GM12878 (cell line): Measurements from ENCODE around the gene OSBPL2. TPM values are rescaled to one million over a fixed set of nuclear protein-coding genes. Genes with fewer than 3 reads are reported as not detected.

Experiments
- BRCA1 ChIP-seq: IDR thresholded peaks from 2 replicates; pipeline ENCODE4 v1.6.1; 2011; ENCODE audit warnings: low read depth, low read length, improper control_type of control experiment
- CHD2 ChIP-seq: IDR thresholded peaks from 2 replicates; pipeline ENCODE4 v1.6.1; 2011; ENCODE audit warnings: low read depth, low read length, improper control_type of control experiment, borderline replicate concordance
- GABPA ChIP-seq: IDR thresholded peaks from 2 replicates; pipeline ENCODE4 v1.6.1; 2014; ENCODE audit warnings: antibody characterized with exemption, low read depth, mild to moderate bottlenecking, inconsistent platforms
- HCFC1 ChIP-seq: fragments of 150-350 bp; IDR thresholded peaks from 2 replicates; pipeline ENCODE4 v1.6.1; 2014; ENCODE audit warnings: low read length
- JUNB ChIP-seq: IDR thresholded peaks from 2 replicates; pipeline ENCODE4 v1.6.1; 2016; ENCODE audit warnings: antibody characterized with exemption, mild to moderate bottlenecking
- JUND ChIP-seq: IDR thresholded peaks from 2 replicates; pipeline ENCODE4 v1.6.1; 2012; ENCODE audit warnings: low read depth, mild to moderate bottlenecking, low read length, improper control_type of control experiment, moderate library complexity
- KAT2A ChIP-seq: conservative IDR thresholded peaks from 2 replicates; pipeline ENCODE4 v1.6.1; 2011; ENCODE audit warnings: low read depth, low read length; ENCODE audit not compliant: control insufficient read depth
- MTA2 ChIP-seq: fragments of 450-650 bp; IDR thresholded peaks from 2 replicates; pipeline ENCODE4 v1.6.1; 2016; ENCODE audit warnings: low read depth, mild to moderate bottlenecking, moderate library complexity
- MYC ChIP-seq: IDR thresholded peaks from 2 replicates; pipeline ENCODE4 v1.6.1; 2011; ENCODE audit warnings: mild to moderate bottlenecking, low read length, moderate library complexity, inconsistent platforms; ENCODE audit not compliant: insufficient read depth, insufficient replicate concordance, insufficient read length, severe bottlenecking
- NFYA ChIP-seq: IDR thresholded peaks from 2 replicates; pipeline ENCODE4 v1.6.1; 2011; ENCODE audit warnings: low read depth, mild to moderate bottlenecking, low read length, improper control_type of control experiment, borderline replicate concordance
- NRF1 ChIP-seq: conservative IDR thresholded peaks from 2 replicates; pipeline ENCODE4 v1.6.1; 2011; ENCODE audit warnings: mild to moderate bottlenecking, low read depth, low read length, improper control_type of control experiment
- PAX8 ChIP-seq: fragments of 450-650 bp; IDR thresholded peaks from 2 replicates; pipeline ENCODE4 v1.6.1; 2017; ENCODE audit warnings: mild to moderate bottlenecking, moderate library complexity
- STAT1 ChIP-seq: fragments of 450-650 bp; conservative IDR thresholded peaks from 2 replicates; pipeline ENCODE4 v1.6.1; 2014; ENCODE audit warnings: antibody characterized with exemption, mild to moderate bottlenecking
- TARDBP ChIP-seq: IDR thresholded peaks from 2 replicates; pipeline ENCODE4 v1.6.1; 2016; ENCODE audit warnings: borderline replicate concordance
- TCF12 ChIP-seq: IDR thresholded peaks from 2 replicates; pipeline ENCODE4 v1.6.1; 2011; ENCODE audit warnings: low read depth, mild to moderate bottlenecking, low read length
- YBX1 ChIP-seq: fragments of 450-650 bp; IDR thresholded peaks from 2 replicates; pipeline ENCODE4 v1.6.1; 2016; ENCODE audit warnings: antibody characterized with exemption
- ZNF274 ChIP-seq: IDR thresholded peaks from one replicate; pipeline ENCODE4 v1.8.0; 2011; ENCODE audit not compliant: insufficient read length, insufficient read depth
- ZZZ3 ChIP-seq: IDR thresholded peaks from 2 replicates; pipeline ENCODE4 v1.6.1; 2011; ENCODE audit warnings: low read depth; ENCODE audit not compliant: control insufficient read depth, insufficient read length
- polyA plus RNA-seq, 11 experiments: library from polyadenylated mRNA; depleted of rRNA in 4 of 11; unstranded in 6 of 11; stranded (reverse) in 5 of 11; fragments of >200 nt; fragmentation: Nextera tagmentation in 4 of 11; fragmentation: Illumina TruSeq in 1 of 11; extraction: Ambion mirVana in 4 of 11; extraction: Trizol in 1 of 11; gene quantifications; 1 replicate in 1 of 11; 2 replicates in 10 of 11; pipeline versions ENCODE4 v1.2.1 to v1.2.3, GENCODE V29; 2011 to 2016; ENCODE audit warnings: inconsistent platforms in 2 of 11, missing spikeins in 2 of 11, low read depth in 1 of 11
- total RNA-seq, 4 experiments: library from RNA; depleted of rRNA in 3 of 4; stranded (reverse); fragments of >200 nt in 3 of 4; fragmentation: Illumina TruSeq in 1 of 4; extraction: Trizol in 1 of 4; gene quantifications; 2 replicates each; pipeline versions ENCODE4 v1.2.1 to v1.2.3, GENCODE V29; 2013 to 2021
- TF ChIP-seq, protein P1 (sequence below): fragments of 450-650 bp; IDR thresholded peaks from 2 replicates; pipeline ENCODE4 v1.6.1; 2017; ENCODE audit warnings: mild to moderate bottlenecking, moderate library complexity
- TF ChIP-seq, protein P2 (sequence below): fragments of 450-650 bp; formaldehyde crosslinking; IDR thresholded peaks from 2 replicates; pipeline ENCODE4 v1.5.0; 2022; ENCODE audit warnings: mild to moderate bottlenecking, missing genetic modification characterization
- TF ChIP-seq, protein P3 (sequence below): IDR thresholded peaks from 2 replicates; pipeline ENCODE4 v1.6.1; 2012; ENCODE audit warnings: mild to moderate bottlenecking, low read depth, low read length

The OSBPL2 gene
- total and polyA plus RNA-seq, 10 of the 15 experiments (the other 5 are each of a cell fraction or from before 2014, with no cell fraction given), result 2.8 to 22.3 (median 14.7) TPM

DNA sequence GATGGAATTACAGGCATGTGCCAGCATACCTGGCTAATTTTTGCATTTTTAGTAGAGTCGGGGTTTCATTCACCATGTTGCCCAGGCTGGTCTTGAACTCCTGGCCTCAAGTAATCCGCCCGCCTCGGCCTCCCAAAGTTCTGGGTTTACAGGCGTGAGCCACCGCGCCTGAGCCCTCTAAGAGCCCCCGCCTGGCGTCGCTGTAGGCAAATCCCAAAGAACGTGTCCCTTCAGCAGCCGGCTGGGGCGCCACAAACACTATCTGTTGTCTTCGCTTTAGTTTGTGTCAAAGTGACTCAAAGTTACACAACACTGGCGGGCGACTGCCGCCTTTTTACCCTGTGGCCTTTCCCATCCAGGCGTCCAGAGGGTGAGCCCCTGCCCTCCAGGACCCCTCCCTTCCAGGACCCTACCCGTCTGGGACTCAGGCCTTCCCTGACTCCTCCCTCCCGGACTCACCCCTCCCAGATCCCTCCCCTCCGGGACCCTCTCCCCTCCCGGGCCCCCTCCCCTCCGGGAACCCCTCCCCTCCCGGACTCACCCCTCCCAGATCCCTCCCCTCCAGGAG lies 63.5 kb downstream of the OSBPL2 start (continued):
- TF ChIP-seq, protein P1, sequence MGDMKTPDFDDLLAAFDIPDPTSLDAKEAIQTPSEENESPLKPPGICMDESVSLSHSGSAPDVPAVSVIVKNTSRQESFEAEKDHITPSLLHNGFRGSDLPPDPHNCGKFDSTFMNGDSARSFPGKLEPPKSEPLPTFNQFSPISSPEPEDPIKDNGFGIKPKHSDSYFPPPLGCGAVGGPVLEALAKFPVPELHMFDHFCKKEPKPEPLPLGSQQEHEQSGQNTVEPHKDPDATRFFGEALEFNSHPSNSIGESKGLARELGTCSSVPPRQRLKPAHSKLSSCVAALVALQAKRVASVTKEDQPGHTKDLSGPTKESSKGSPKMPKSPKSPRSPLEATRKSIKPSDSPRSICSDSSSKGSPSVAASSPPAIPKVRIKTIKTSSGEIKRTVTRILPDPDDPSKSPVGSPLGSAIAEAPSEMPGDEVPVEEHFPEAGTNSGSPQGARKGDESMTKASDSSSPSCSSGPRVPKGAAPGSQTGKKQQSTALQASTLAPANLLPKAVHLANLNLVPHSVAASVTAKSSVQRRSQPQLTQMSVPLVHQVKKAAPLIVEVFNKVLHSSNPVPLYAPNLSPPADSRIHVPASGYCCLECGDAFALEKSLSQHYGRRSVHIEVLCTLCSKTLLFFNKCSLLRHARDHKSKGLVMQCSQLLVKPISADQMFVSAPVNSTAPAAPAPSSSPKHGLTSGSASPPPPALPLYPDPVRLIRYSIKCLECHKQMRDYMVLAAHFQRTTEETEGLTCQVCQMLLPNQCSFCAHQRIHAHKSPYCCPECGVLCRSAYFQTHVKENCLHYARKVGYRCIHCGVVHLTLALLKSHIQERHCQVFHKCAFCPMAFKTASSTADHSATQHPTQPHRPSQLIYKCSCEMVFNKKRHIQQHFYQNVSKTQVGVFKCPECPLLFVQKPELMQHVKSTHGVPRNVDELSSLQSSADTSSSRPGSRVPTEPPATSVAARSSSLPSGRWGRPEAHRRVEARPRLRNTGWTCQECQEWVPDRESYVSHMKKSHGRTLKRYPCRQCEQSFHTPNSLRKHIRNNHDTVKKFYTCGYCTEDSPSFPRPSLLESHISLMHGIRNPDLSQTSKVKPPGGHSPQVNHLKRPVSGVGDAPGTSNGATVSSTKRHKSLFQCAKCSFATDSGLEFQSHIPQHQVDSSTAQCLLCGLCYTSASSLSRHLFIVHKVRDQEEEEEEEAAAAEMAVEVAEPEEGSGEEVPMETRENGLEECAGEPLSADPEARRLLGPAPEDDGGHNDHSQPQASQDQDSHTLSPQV, result no peak; the same call in 1 of the 2 replicates
- TF ChIP-seq MYC, result no peak
- no peak for TF ChIP-seq PAX8
- TF ChIP-seq STAT1, result peak; percentile 76; the same call in 1 of the 2 replicates
- TF ChIP-seq TCF12, result no peak
- TF ChIP-seq HCFC1, result 0 out of 2 replicates have a peak, but pooled peaks have one; percentile 16
- no peak for TF ChIP-seq CHD2
- no peak for TF ChIP-seq ZNF274
- TF ChIP-seq NFYA, result no peak
- no peak for TF ChIP-seq GABPA
- TF ChIP-seq, protein P2, sequence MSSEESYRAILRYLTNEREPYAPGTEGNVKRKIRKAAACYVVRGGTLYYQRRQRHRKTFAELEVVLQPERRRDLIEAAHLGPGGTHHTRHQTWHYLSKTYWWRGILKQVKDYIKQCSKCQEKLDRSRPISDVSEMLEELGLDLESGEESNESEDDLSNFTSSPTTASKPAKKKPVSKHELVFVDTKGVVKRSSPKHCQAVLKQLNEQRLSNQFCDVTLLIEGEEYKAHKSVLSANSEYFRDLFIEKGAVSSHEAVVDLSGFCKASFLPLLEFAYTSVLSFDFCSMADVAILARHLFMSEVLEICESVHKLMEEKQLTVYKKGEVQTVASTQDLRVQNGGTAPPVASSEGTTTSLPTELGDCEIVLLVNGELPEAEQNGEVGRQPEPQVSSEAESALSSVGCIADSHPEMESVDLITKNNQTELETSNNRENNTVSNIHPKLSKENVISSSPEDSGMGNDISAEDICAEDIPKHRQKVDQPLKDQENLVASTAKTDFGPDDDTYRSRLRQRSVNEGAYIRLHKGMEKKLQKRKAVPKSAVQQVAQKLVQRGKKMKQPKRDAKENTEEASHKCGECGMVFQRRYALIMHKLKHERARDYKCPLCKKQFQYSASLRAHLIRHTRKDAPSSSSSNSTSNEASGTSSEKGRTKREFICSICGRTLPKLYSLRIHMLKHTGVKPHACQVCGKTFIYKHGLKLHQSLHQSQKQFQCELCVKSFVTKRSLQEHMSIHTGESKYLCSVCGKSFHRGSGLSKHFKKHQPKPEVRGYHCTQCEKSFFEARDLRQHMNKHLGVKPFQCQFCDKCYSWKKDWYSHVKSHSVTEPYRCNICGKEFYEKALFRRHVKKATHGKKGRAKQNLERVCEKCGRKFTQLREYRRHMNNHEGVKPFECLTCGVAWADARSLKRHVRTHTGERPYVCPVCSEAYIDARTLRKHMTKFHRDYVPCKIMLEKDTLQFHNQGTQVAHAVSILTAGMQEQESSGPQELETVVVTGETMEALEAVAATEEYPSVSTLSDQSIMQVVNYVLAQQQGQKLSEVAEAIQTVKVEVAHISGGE (CRISPR knock-in tag), result no peak
- no peak for TF ChIP-seq ZZZ3
- no peak for TF ChIP-seq BRCA1
- TF ChIP-seq JUND, result no peak
- TF ChIP-seq, protein P3, sequence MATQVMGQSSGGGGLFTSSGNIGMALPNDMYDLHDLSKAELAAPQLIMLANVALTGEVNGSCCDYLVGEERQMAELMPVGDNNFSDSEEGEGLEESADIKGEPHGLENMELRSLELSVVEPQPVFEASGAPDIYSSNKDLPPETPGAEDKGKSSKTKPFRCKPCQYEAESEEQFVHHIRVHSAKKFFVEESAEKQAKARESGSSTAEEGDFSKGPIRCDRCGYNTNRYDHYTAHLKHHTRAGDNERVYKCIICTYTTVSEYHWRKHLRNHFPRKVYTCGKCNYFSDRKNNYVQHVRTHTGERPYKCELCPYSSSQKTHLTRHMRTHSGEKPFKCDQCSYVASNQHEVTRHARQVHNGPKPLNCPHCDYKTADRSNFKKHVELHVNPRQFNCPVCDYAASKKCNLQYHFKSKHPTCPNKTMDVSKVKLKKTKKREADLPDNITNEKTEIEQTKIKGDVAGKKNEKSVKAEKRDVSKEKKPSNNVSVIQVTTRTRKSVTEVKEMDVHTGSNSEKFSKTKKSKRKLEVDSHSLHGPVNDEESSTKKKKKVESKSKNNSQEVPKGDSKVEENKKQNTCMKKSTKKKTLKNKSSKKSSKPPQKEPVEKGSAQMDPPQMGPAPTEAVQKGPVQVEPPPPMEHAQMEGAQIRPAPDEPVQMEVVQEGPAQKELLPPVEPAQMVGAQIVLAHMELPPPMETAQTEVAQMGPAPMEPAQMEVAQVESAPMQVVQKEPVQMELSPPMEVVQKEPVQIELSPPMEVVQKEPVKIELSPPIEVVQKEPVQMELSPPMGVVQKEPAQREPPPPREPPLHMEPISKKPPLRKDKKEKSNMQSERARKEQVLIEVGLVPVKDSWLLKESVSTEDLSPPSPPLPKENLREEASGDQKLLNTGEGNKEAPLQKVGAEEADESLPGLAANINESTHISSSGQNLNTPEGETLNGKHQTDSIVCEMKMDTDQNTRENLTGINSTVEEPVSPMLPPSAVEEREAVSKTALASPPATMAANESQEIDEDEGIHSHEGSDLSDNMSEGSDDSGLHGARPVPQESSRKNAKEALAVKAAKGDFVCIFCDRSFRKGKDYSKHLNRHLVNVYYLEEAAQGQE, result no peak
- no peak for TF ChIP-seq JUNB
- TF ChIP-seq TARDBP, result 0 out of 2 replicates have a peak, but pooled peaks have one; percentile 41
- TF ChIP-seq YBX1, result no peak
- TF ChIP-seq MTA2, result 0 out of 2 replicates have a peak, but pooled peaks have one; percentile 47
- no peak for TF ChIP-seq NRF1
- no peak for TF ChIP-seq KAT2A
